ENCODE results near the gene CADM2.

Gene CADM2

DNA sequence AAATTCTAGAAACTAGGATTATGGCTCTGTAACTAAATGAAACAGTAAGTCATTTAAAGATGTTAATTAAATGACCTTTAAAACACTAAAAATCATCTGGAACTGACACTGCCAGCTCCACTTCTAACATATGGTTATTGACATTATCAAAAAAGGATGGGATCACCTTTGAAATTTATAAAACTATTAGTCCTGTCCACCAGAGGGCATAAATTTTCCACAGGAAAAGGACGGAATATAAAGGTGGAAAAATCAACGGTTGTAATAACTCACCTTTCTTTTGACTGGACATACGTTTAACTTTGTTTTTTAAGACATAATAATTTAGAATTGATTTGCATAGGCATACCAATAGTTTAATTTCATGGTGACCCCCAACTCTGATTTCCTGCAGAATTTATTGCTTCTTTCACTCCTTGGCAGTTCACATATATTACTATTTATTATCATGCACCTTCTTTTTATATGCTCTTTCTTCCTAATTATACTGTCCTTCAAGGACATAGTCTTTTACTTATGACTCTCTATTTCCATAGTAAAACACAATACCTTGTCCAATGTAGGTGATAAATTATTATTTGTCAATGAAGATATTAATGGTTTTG lies 345.7 kb downstream of the CADM2 start:
- Histone ChIP-seq H3K9me3 (ENCODE audit: control insufficient read depth, insufficient read depth, low read length) (no peaks in the 10 kb centered on the region), H3K4me3 (ENCODE audit: low read length) (no peak overlapping the region), H3K79me2 (ENCODE audit: control insufficient read depth, low read length) (no peaks in the 10 kb centered on the region), H3K27me3 (ENCODE audit: control insufficient read depth, low read length) (no peaks in the 10 kb centered on the region), H3K36me3 (ENCODE audit: control insufficient read depth, low read length) (no peaks in the 10 kb centered on the region), H3F3A (ENCODE audit: control insufficient read depth, insufficient read depth) (no peaks in the 10 kb centered on the region), H3K27ac (ENCODE audit: low read depth, low read length) (no peak overlapping the region), H3K4me1 (ENCODE audit: control insufficient read depth, low read length) (no peaks in the 10 kb centered on the region), H4K20me1 (ENCODE audit: control insufficient read depth, insufficient read depth, low read depth, low read length) (no peaks in the 10 kb centered on the region), H3K4me2 (ENCODE audit: low read length) (no peak overlapping the region), H3K9me2 (replicated peaks; ENCODE audit: control insufficient read depth, low read length) (no peaks in the 10 kb centered on the region)
- no peak for TF ChIP-seq EZH2phosphoT487 (IDR thresholded peaks at IDR 0.05; ENCODE audit: borderline replicate concordance, low read length)
- TF ChIP-seq, protein P1, sequence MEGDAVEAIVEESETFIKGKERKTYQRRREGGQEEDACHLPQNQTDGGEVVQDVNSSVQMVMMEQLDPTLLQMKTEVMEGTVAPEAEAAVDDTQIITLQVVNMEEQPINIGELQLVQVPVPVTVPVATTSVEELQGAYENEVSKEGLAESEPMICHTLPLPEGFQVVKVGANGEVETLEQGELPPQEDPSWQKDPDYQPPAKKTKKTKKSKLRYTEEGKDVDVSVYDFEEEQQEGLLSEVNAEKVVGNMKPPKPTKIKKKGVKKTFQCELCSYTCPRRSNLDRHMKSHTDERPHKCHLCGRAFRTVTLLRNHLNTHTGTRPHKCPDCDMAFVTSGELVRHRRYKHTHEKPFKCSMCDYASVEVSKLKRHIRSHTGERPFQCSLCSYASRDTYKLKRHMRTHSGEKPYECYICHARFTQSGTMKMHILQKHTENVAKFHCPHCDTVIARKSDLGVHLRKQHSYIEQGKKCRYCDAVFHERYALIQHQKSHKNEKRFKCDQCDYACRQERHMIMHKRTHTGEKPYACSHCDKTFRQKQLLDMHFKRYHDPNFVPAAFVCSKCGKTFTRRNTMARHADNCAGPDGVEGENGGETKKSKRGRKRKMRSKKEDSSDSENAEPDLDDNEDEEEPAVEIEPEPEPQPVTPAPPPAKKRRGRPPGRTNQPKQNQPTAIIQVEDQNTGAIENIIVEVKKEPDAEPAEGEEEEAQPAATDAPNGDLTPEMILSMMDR (IDR thresholded peaks at IDR 0.05; ENCODE audit: low read depth, low read length, poor library complexity, severe bottlenecking), result no peak

DNA sequence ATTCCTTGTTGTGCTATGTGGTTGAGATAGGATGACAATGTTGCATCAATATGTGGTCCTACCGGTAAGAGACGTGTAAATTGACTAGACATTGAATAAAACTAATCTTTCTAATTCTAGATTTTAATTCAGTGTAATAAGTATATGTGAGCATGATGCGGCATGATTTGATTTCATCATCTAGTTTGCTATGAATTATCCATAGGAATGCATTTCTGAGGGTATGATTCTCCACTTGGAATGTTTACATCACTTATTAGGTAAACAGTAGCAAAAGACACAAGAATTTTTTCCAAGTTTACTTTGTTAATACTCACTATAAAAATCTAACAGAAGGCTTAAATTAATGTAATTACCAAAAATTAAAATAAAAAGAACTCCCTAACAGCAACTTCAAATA lies 353.5 kb downstream of the CADM2 start:
- H3F3A ChIP-seq (ENCODE audit: control insufficient read depth, insufficient read depth), result no peaks in the 10 kb centered on the region
- H3K79me2 ChIP-seq (ENCODE audit: control insufficient read depth, low read length), result no peaks in the 10 kb centered on the region
- H3K27me3 ChIP-seq (ENCODE audit: control insufficient read depth, low read length), result no peaks in the 10 kb centered on the region
- no peaks in the 10 kb centered on the region for H3K4me1 ChIP-seq (ENCODE audit: control insufficient read depth, low read length)
- no peak overlapping the region for H3K27ac ChIP-seq (ENCODE audit: low read depth, low read length)
- H3K4me3 ChIP-seq (ENCODE audit: low read length), result no peak overlapping the region
- H4K20me1 ChIP-seq (ENCODE audit: control insufficient read depth, insufficient read depth, low read depth, low read length), result no peaks in the 10 kb centered on the region
- no peaks in the 10 kb centered on the region for H3K9me2 ChIP-seq (replicated peaks; ENCODE audit: control insufficient read depth, low read length)
- no peaks in the 10 kb centered on the region for H3K9me3 ChIP-seq (ENCODE audit: control insufficient read depth, insufficient read depth, low read length)
- H3K36me3 ChIP-seq (ENCODE audit: control insufficient read depth, low read length), result no peaks in the 10 kb centered on the region
- H3K4me2 ChIP-seq (ENCODE audit: low read length), result no peak overlapping the region
- TF ChIP-seq, protein P1 (IDR thresholded peaks at IDR 0.05; ENCODE audit: low read depth, low read length, poor library complexity, severe bottlenecking), result no peak
- TF ChIP-seq EZH2phosphoT487 (IDR thresholded peaks at IDR 0.05; ENCODE audit: borderline replicate concordance, low read length), result no peak

DNA sequence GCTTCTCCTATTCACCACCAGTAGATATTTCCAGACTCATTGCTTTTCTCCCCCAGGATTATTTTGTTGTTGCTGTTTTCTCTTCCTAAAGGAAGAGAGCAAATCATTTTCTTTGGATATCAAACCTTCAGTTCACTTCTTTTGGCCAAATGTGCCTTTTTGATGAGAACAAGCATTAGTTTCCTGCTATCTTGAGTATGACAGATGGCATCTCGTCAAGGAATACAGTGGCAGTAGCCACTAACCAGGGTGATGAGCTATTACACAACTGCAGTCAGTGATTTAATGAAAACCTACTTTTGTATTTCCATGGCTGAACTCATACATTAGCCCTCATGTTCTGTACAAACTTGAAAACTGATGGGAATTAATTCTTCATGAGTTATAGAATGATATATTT lies 354.6 kb downstream of the CADM2 start:
- H3K9me3 ChIP-seq (ENCODE audit: control insufficient read depth, insufficient read depth, low read length), result no peaks in the 10 kb centered on the region
- H3K4me1 ChIP-seq (ENCODE audit: control insufficient read depth, low read length), result no peaks in the 10 kb centered on the region
- H3F3A ChIP-seq (ENCODE audit: control insufficient read depth, insufficient read depth), result no peaks in the 10 kb centered on the region
- no peak overlapping the region for H3K4me2 ChIP-seq (ENCODE audit: low read length)
- no peaks in the 10 kb centered on the region for H4K20me1 ChIP-seq (ENCODE audit: control insufficient read depth, insufficient read depth, low read depth, low read length)
- H3K9me2 ChIP-seq (replicated peaks; ENCODE audit: control insufficient read depth, low read length), result no peaks in the 10 kb centered on the region
- no peaks in the 10 kb centered on the region for H3K79me2 ChIP-seq (ENCODE audit: control insufficient read depth, low read length)
- no peaks in the 10 kb centered on the region for H3K36me3 ChIP-seq (ENCODE audit: control insufficient read depth, low read length)
- no peaks in the 10 kb centered on the region for H3K27me3 ChIP-seq (ENCODE audit: control insufficient read depth, low read length)
- TF ChIP-seq, protein P1 (IDR thresholded peaks at IDR 0.05; ENCODE audit: low read depth, low read length, poor library complexity, severe bottlenecking), result no peak
- no peak for TF ChIP-seq EZH2phosphoT487 (IDR thresholded peaks at IDR 0.05; ENCODE audit: borderline replicate concordance, low read length)
- no peak overlapping the region for H3K4me3 ChIP-seq (ENCODE audit: low read length)
- no peak overlapping the region for H3K27ac ChIP-seq (ENCODE audit: low read depth, low read length)

Data from DOHH2 (cell line).